Measurements from ENCODE around the gene HECA. TPM values are rescaled to one million over a fixed set of nuclear protein-coding genes. Genes with fewer than 3 reads are reported as not detected.

Gene HECA
- polyA plus RNA-seq, 2 of the 4 experiments (the other 2 are of a cell fraction), result 1.3 to 2.2 TPM

GRCh38 chr6:139144490-139145085 lies 9.7 kb downstream of the HECA start:
- Histone ChIP-seq H3K4me1 (no peaks in the 10 kb centered on the region), H3K4me2 (no peak overlapping the region), H3K9me3 (no peaks in the 10 kb centered on the region), H3K4me3 (no peak overlapping the region), H3K27ac (no peak overlapping the region)
- ATAC-seq, result no peak
- WGBS (ENCODE audit: missing lambda C conversion rate), result 81% methylated on average over 4 of the region's 4 CpGs
- FAIRE-seq, result no peak
- no peak for DNase-seq (ENCODE audit: low read depth in 1 of 2, low spot score in 1 of 2)
- POLR2A ChIA-PET, result no interaction called here
- no peak for TF ChIP-seq ESRRA (IDR thresholded peaks at IDR 0.05; ENCODE audit: borderline replicate concordance, low read length)
- TF ChIP-seq FOXS1 (CRISPR knock-in tag; IDR thresholded peaks at IDR 0.05), result no peak
- TF ChIP-seq RFX5 (IDR thresholded peaks at IDR 0.05), result no peak
- no peak for TF ChIP-seq TP53 (CRISPR knock-in tag; IDR thresholded peaks at IDR 0.05)
- TF ChIP-seq HEYL (CRISPR knock-in tag; IDR thresholded peaks at IDR 0.05), result no peak
- no peak for TF ChIP-seq GATA3 (IDR thresholded peaks at IDR 0.05; ENCODE audit: borderline replicate concordance)
- no peak for TF ChIP-seq CHD2 (IDR thresholded peaks at IDR 0.05; ENCODE audit: low read length, partially characterized antibody)
- no peak for TF ChIP-seq ZSCAN20 (CRISPR knock-in tag; IDR thresholded peaks at IDR 0.05)
- no peak for TF ChIP-seq HOXA7 (CRISPR knock-in tag; IDR thresholded peaks at IDR 0.05)
- TF ChIP-seq CBX2 (IDR thresholded peaks at IDR 0.05; ENCODE audit: borderline replicate concordance, low read depth), result no peak
- no peak for TF ChIP-seq NPAS2 (CRISPR knock-in tag; IDR thresholded peaks at IDR 0.05; ENCODE audit: borderline replicate concordance)
- TF ChIP-seq FOSB (CRISPR knock-in tag; IDR thresholded peaks at IDR 0.05), result no peak
- no peak for TF ChIP-seq JUN (IDR thresholded peaks at IDR 0.05)
- CTCF ChIA-PET, result no interaction called here

GRCh38 chr6:139145661-139146060 lies 10.8 kb downstream of the HECA start:
- 72% methylated on average over 3 of the region's 3 CpGs for WGBS (ENCODE audit: missing lambda C conversion rate)
- CTCF ChIA-PET, result interaction anchor here (1.4 kb wide), 1 partner anchor 15 kb away, joined by 3 read pairs; no protein-coding TSS in a partner anchor
- no peak overlapping the region for H3K4me2 ChIP-seq

GRCh38 chr6:139146317-139146726 lies 11.4 kb downstream of the HECA start:
- Histone ChIP-seq H3K4me2 (no peak overlapping the region), H3K4me3 (no peak overlapping the region), H3K4me1 (no peaks in the 10 kb centered on the region), H3K9me3 (no peaks in the 10 kb centered on the region), H3K27ac (no peak overlapping the region)
- ChIA-PET POLR2A (no interaction called here), CTCF (interaction anchor here (0.8 to 1.4 kb wide), 2 partner anchors 9 to 14 kb away, joined by 3 read pairs; no protein-coding TSS in a partner anchor)
- WGBS (ENCODE audit: missing lambda C conversion rate), result 83% methylated on average over 5 of the region's 5 CpGs
- ATAC-seq (no peak), DNase-seq (ENCODE audit: low read depth in 1 of 2, low spot score in 1 of 2) (no peak), FAIRE-seq (no peak)
- TF ChIP-seq RCOR1 (IDR thresholded peaks at IDR 0.05; ENCODE audit: low read depth, low read length), result no peak
- TF ChIP-seq FOSB (CRISPR knock-in tag; IDR thresholded peaks at IDR 0.05), result no peak
- no peak for TF ChIP-seq MYC (IDR thresholded peaks at IDR 0.05; ENCODE audit: borderline replicate concordance, low read length)
- no peak for TF ChIP-seq POLR2A (IDR thresholded peaks at IDR 0.05; ENCODE audit: low read length)
- no peak for TF ChIP-seq NFE2L2 (conservative IDR thresholded peaks at IDR 0.05; ENCODE audit: low read length)
- no peak for TF ChIP-seq BHLHE40 (IDR thresholded peaks at IDR 0.05; ENCODE audit: low read depth, low read length)
- TF ChIP-seq POLR2AphosphoS2 (conservative IDR thresholded peaks at IDR 0.05; ENCODE audit: low read length), result no peak
- no peak for TF ChIP-seq SMC3 (IDR thresholded peaks at IDR 0.05)
- TF ChIP-seq KDM1A (IDR thresholded peaks at IDR 0.05; ENCODE audit: low read depth), result no peak
- no peak for TF ChIP-seq ZSCAN20 (CRISPR knock-in tag; IDR thresholded peaks at IDR 0.05)
- no peak for TF ChIP-seq CEBPB (IDR thresholded peaks at IDR 0.05)
- no peak for TF ChIP-seq CBX8 (IDR thresholded peaks at IDR 0.05)
- TF ChIP-seq ESRRA (IDR thresholded peaks at IDR 0.05; ENCODE audit: borderline replicate concordance, low read length), result no peak

More at GRCh38 chr6:139145661-139146060, 10.8 kb downstream of the HECA start:
- ATAC-seq (no peak), DNase-seq (ENCODE audit: low read depth in 1 of 2, low spot score in 1 of 2) (no peak), FAIRE-seq (no peak)
- H3K4me3 ChIP-seq, result no peak overlapping the region
- no peaks in the 10 kb centered on the region for H3K9me3 ChIP-seq
- H3K27ac ChIP-seq, result no peak overlapping the region
- H3K4me1 ChIP-seq, result no peaks in the 10 kb centered on the region
- TF ChIP-seq EHF (CRISPR knock-in tag; IDR thresholded peaks at IDR 0.05) (no peak), ZSCAN20 (CRISPR knock-in tag; IDR thresholded peaks at IDR 0.05) (no peak), CEBPB (IDR thresholded peaks at IDR 0.05) (no peak), HES2 (IDR thresholded peaks at IDR 0.05) (no peak), JUN (IDR thresholded peaks at IDR 0.05) (no peak), MYC (IDR thresholded peaks at IDR 0.05; ENCODE audit: borderline replicate concordance, low read length) (no peak), HOXB5 (CRISPR knock-in tag; IDR thresholded peaks at IDR 0.05) (no peak), RNF2 (IDR thresholded peaks at IDR 0.05; ENCODE audit: borderline replicate concordance, low read depth) (no peak), TFCP2L1 (CRISPR knock-in tag; IDR thresholded peaks at IDR 0.05) (no peak), ELK1 (IDR thresholded peaks at IDR 0.05; ENCODE audit: low read depth, low read length) (no peak), ZNF302 (CRISPR knock-in tag; IDR thresholded peaks at IDR 0.05) (no peak), MAFK (IDR thresholded peaks at IDR 0.05; ENCODE audit: partially characterized antibody) (no peak), GATA3 (IDR thresholded peaks at IDR 0.05; ENCODE audit: borderline replicate concordance) (no peak), FOSB (CRISPR knock-in tag; IDR thresholded peaks at IDR 0.05) (no peak), CBX2 (IDR thresholded peaks at IDR 0.05; ENCODE audit: borderline replicate concordance, low read depth) (no peak)
- POLR2A ChIA-PET, result no interaction called here

Data from A549 (cell line).